ENCODE data around the gene SPSB2. TPM values are rescaled to one million over a fixed set of nuclear protein-coding genes. Genes with fewer than 3 reads are reported as not detected.
A peak's percentile ranks its signal among the peaks of the same experiment; 100 is the strongest.

SPSB2 gene
- total and polyA plus RNA-seq, 9 of the 15 experiments (the other 6 are each of a cell fraction or from before 2014, with no cell fraction given) = 0.10 to 10.6 (median 1.9) TPM

DNA sequence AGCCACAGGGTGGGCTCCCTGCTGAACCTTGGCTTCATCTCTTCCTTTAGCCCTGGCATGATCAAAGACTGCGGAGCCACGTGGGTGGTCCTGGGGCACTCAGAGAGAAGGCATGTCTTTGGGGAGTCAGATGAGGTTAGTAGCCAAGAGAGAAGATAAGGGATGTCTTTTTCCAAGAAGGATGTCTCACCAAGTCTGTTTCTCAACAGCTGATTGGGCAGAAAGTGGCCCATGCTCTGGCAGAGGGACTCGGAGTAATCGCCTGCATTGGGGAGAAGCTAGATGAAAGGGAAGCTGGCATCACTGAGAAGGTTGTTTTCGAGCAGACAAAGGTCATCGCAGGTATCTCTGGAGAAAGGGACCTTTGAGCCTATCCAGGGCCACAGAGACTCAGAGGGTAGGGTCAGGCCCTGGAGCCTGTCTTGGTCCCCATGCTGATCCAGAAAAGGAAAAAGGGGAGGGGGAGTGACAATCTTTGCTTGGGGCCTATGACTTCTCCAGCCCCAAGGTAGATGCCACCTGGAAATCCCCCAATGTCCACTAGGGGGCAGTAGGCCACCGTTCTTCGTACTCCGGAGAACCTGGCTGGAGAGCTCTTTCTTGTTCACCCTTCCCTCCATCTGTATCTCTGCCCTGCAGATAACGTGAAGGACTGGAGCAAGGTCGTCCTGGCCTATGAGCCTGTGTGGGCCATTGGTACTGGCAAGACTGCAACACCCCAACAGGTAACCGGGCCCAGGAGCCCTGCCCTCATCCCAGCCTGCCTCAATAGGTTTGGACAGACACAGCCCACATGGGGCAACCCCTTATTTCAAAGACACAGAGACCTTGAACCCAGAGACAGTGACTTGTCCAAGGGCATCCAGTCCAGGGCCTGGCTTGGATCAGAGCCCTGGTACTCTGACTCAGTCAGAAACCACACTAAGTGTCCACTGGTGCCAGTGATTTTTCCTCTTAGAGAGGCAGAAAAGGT lies 3.8 kb downstream of the SPSB2 start (continued):
- TF ChIP-seq TFAP4 (CRISPR knock-in tag; IDR thresholded peaks at IDR 0.05; ENCODE audit: borderline replicate concordance) = peak; percentile 34; the same call in 1 of the 2 replicates
- TF ChIP-seq XRCC5 (IDR thresholded peaks at IDR 0.05; ENCODE audit: low read depth, low read length) = 0 out of 2 replicates have a peak, but pooled peaks have one; percentile 32
- TF ChIP-seq ATF4 (CRISPR knock-in tag; IDR thresholded peaks at IDR 0.05) = no peak
- peak; percentile 15; the same call in 1 of the 2 replicates for TF ChIP-seq STAG1 (CRISPR knock-in tag; IDR thresholded peaks at IDR 0.05; ENCODE audit: borderline replicate concordance)
- TF ChIP-seq CTCF (IDR thresholded peaks at IDR 0.05 in 2 of 3, conservative IDR thresholded peaks at IDR 0.05 in 1 of 3; ENCODE audit: insufficient read depth in 2 of 3, low read depth in 1 of 3, low read length in 3 of 3) = peak; percentile 73 to 77 (median 76)
- TF ChIP-seq THRAP3 (IDR thresholded peaks at IDR 0.05; ENCODE audit: borderline replicate concordance) = no peak
- TF ChIP-seq NCOR1 (IDR thresholded peaks at IDR 0.05) = 0 out of 2 replicates have a peak, but pooled peaks have one; percentile 8
- TF ChIP-seq, protein P1, sequence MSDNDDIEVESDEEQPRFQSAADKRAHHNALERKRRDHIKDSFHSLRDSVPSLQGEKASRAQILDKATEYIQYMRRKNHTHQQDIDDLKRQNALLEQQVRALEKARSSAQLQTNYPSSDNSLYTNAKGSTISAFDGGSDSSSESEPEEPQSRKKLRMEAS (CRISPR knock-in tag; IDR thresholded peaks at IDR 0.05) = peak; percentile 20; the same call in 1 of the 2 replicates
- TF ChIP-seq POLR2H (tag; IDR thresholded peaks at IDR 0.05; ENCODE audit: low read depth) = no peak; the same call in 1 of the 2 replicates
- TF ChIP-seq KDM1A (IDR thresholded peaks at IDR 0.05) = 0 out of 4 replicates have a peak, but pooled peaks of 1 of the 2 experiments have one; percentile 15
- TF ChIP-seq ZNF707 (CRISPR knock-in tag; conservative IDR thresholded peaks at IDR 0.05) = no peak
- TF ChIP-seq ZNF311 (CRISPR knock-in tag; IDR thresholded peaks at IDR 0.05) = no peak
- peak; percentile 80 for TF ChIP-seq CTBP1 (IDR thresholded peaks at IDR 0.05; ENCODE audit: borderline replicate concordance)

Measured in K562 (cell line).